Adrenal gland (tissue), 5 donors: Measurements from ENCODE around the gene PKN1.

Experiments
- CTCF ChIP-seq, 6 experiments: fragments of 450-650 bp in 4 of 6; fragments of 200-600 bp in 2 of 6; sonication (generic) in 1 of 6; IDR thresholded peaks; 1 replicate in 5 of 6; 2 replicates in 1 of 6; pipeline versions ENCODE4 v1.5.1 to v1.8.0; 2016 to 2021; ENCODE audit warnings: antibody characterized with exemption in 6 of 6, mild to moderate bottlenecking in 2 of 6, moderate library complexity in 1 of 6
- POLR2A ChIP-seq, 2 donors: fragments of 450-650 bp; IDR thresholded peaks; one replicate each; pipeline ENCODE4 v1.6.1; 2017; ENCODE audit warnings: antibody characterized with exemption in 2 of 2, mild to moderate bottlenecking in 2 of 2, moderate library complexity in 1 of 2
- donor health status: DM: no; HTN: no; CAD: no.

- TF ChIP-seq CTCF (IDR thresholded peaks at IDR 0.05) (no peak), POLR2A (IDR thresholded peaks at IDR 0.05) (peak; percentile 46 to 83)
Observed at GRCh38 chr19:14419106-14419813, 13.8 kb upstream of the PKN1 start, which contains the start of gene DDX39A.
